A549 treated with ZK216348 at 1 μM for 4 hours (cell line): ENCODE data around the gene IRAG1. TPM values are rescaled to one million over a fixed set of nuclear protein-coding genes. Genes with fewer than 3 reads are reported as not detected.

ENCODE experiments used
- total RNA-seq: library from RNA; stranded (reverse); fragments of 200-300 nt; extraction: Qiagen RNA extraction; gene quantifications from 5 replicates; pipeline ENCODE4 v1.2.3, GENCODE V29; 2022; ENCODE audit warnings: low read depth

IRAG1 gene
- total RNA-seq = 0.06 TPM in 1 of 5 replicates, not detected in the others

GRCh38 chr11:10693509-10694081 is at the start of gene IRAG1:
Gene IRAG1, minus strand, starts transcription at chr11:10693755. Its CDS starts 153 bp downstream, at chr11:10693602.

Other genes starting within 250 kb of the IRAG1 start
- gene AMPD3, start 238.5 kb downstream of the IRAG1 start, total RNA-seq = 5.7 to 10.0 TPM (median 8.1 TPM) in 5 replicates
- gene RNF141, start 152.6 kb downstream of the IRAG1 start, total RNA-seq = 16.4 to 29.3 TPM (median 25.3 TPM) in 5 replicates
- 0.22 to 0.42 TPM (median 0.26 TPM) in 5 replicates for gene LYVE1, start 125.1 kb downstream of the IRAG1 start, total RNA-seq
- gene CTR9, start 57.5 kb upstream of the IRAG1 start, total RNA-seq = 21.0 to 34.2 TPM (median 26.3 TPM) in 5 replicates
- gene EIF4G2, start 115.2 kb upstream of the IRAG1 start, total RNA-seq = 566 to 1,043 TPM (median 608 TPM) in 5 replicates
- gene ZBED5, start 164.3 kb upstream of the IRAG1 start, total RNA-seq = 17.5 to 30.7 TPM (median 27.7 TPM) in 5 replicates